Measurements from ENCODE around the gene DIS3L2.

Gene DIS3L2

DNA sequence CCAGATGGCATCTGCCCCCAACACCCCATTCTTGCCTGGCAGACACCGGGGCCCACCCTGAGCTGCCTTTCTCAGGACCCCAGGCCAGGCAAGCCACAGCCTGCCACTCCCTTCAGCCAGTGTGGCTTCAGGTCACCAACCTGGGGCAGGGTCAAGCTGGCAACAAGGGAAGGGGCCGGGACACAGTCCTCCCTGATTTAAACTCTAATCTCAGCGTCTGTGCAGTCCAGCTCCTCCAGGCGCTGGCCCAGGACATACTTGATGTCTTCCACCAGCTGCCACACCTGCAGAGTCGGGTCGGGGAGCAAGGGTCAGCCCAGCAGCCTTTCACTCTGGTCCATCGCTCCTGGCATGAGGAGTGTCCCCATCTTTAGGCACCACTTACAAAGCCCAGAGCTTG, 388.0 kb downstream of the DIS3L2 start:
- Histone ChIP-seq H3K4me3 (ENCODE audit: low read depth, low read length) (no peak overlapping the region), H3K27ac (ENCODE audit: low read depth, low read length) (no peak overlapping the region), H3K27me3 (ENCODE audit: insufficient read depth, low read length) (peaks cover 71% of the 10 kb centered on the region), H3K79me2 (ENCODE audit: control insufficient read depth, insufficient read depth, low read length, unreplicated experiment) (no peaks in the 10 kb centered on the region), H3K4me1 (ENCODE audit: control insufficient read depth, insufficient read depth, low read length, unreplicated experiment) (no peaks in the 10 kb centered on the region), H2AFZ (ENCODE audit: low read length, unreplicated experiment) (no peak overlapping the region), H3K36me3 (ENCODE audit: insufficient read depth, low read length) (no peaks in the 10 kb centered on the region)

DNA sequence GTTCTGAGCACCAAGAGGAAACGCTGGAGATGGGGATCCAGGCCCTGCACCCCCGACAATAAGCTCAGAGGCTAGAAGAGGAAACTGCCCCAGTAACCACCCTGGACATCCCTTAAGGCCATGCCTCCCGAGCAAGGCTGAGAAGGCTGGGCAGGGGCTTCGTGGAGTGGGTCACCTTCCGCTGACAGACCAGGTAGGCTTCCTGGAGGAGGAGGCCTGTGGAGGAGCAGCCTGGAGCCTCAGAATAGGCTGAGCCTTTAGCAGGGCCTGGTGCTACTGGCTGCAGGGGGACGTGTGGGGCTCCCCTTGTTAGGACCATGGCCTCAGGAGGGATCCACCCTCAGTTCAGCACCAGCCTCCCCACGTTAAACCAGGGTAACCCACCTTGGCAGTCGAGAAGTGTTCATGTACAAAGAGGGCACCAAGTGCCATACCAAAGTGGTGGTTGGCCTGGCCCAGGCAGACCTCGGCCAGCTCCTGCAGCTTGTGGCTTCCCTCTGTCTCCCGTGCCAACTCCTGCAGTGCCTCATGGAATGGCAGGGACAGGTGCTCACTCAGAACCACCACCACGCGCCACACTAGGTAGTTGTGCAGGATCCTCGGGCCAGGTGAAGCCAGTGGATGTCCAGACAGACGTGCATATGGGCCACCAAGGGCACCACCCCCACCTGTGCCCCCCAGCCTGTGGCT, 388.6 kb downstream of the DIS3L2 start:
- no peak overlapping the region for H3K4me3 ChIP-seq (ENCODE audit: low read depth, low read length)
- no peaks in the 10 kb centered on the region for H3K79me2 ChIP-seq (ENCODE audit: control insufficient read depth, insufficient read depth, low read length, unreplicated experiment)
- H2AFZ ChIP-seq (ENCODE audit: low read length, unreplicated experiment), result no peak overlapping the region
- H3K36me3 ChIP-seq (ENCODE audit: insufficient read depth, low read length), result no peaks in the 10 kb centered on the region
- H3K27me3 ChIP-seq (ENCODE audit: insufficient read depth, low read length), result peaks cover 71% of the 10 kb centered on the region
- H3K27ac ChIP-seq (ENCODE audit: low read depth, low read length), result no peak overlapping the region
- no peaks in the 10 kb centered on the region for H3K4me1 ChIP-seq (ENCODE audit: control insufficient read depth, insufficient read depth, low read length, unreplicated experiment)

DNA sequence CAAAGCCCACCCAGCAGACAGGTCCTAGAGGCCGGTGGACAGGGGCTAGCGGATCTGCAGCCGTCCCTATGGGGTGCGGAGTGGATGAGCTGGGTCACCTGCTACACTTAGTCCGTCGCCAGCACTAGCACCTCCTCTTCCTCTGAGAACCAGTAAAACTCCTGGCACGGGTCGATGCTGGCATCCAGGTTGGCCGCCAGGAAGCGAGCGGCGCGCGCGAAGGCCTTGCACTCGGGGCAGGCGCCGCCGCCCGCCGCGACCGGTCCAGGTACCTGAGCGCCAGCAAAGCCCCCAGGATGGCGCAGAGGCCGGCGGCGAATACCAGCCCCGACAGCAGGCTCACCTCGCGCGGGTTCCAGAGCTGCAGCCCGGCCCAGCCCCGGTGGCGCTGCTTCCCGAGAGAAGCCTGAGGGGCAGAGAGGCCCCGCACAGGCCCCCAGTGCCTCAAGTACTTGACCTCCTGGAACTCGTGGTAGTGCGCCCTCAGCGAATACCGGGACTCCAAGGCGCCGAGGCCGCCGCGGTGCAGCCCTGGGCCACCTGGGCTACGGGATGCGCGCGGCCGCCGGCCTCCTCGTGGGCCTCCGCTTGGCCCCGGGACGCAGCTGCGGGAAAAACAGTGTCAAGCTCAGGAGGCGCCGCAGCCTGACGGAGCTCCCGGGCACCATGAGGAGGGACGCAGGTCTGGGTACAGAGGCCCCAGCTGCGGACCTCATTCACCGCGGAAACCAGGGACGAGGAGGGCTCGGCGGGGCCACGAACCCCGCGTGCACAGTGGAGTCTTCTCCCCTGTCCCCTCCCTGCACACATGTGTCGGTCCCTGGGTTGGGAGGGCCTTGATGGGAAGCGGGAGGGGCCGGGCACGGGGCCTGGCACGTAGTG, 389.5 kb downstream of the DIS3L2 start:
- no peaks in the 10 kb centered on the region for H3K36me3 ChIP-seq (ENCODE audit: insufficient read depth, low read length)
- H2AFZ ChIP-seq (ENCODE audit: low read length, unreplicated experiment), result no peak overlapping the region
- H3K79me2 ChIP-seq (ENCODE audit: control insufficient read depth, insufficient read depth, low read length, unreplicated experiment), result no peaks in the 10 kb centered on the region
- H3K27ac ChIP-seq (ENCODE audit: low read depth, low read length), result no peak overlapping the region
- H3K4me3 ChIP-seq (ENCODE audit: low read depth, low read length), result no peak overlapping the region
- no peaks in the 10 kb centered on the region for H3K4me1 ChIP-seq (ENCODE audit: control insufficient read depth, insufficient read depth, low read length, unreplicated experiment)
- H3K27me3 ChIP-seq (ENCODE audit: insufficient read depth, low read length), result peaks cover 71% of the 10 kb centered on the region

DNA sequence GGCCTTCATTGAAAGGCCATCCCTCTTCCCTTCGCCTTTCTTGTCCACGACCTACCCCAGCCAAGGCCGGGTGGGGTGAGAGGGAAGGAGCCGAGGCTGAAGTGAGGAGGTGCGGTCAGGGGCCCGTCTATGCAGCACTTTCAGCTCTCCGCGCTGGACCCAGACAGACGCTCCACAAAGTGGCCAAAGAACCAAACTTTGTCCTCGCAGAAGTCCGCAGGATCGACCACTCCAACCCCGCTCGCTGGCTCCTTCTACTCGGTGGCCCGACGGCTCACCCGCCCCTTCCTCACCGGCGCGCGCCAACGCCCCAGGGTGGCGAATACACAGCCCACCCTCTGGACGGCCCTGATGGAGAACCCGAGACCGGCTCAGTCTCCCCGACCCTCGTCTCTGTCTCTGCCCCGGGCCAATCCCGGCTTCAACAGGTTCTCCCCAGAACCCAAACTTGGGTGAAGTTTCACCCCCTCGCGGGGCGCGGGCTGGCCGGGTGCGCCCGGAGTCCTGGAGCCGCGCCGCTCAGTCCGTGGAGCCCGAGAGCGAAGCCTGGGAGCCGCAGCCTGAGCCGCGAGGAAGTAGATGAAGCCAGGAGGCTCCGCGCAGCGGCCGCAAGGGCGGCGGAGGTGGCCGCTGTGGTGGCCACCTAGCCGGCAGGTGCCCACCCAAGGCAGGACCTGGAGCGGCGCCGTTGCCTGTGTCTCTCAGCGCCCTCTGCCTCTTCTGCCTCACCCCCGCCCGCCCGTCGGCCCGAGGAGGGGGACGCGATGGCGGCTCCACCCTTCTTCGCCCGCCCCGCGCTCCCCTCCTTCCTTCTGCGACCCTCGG, 390.4 kb downstream of the DIS3L2 start:
- Histone ChIP-seq H2AFZ (ENCODE audit: low read length, unreplicated experiment) (no peak overlapping the region), H3K4me3 (ENCODE audit: low read depth, low read length) (no peak overlapping the region), H3K79me2 (ENCODE audit: control insufficient read depth, insufficient read depth, low read length, unreplicated experiment) (no peaks in the 10 kb centered on the region), H3K27me3 (ENCODE audit: insufficient read depth, low read length) (peaks cover 69% of the 10 kb centered on the region), H3K36me3 (ENCODE audit: insufficient read depth, low read length) (no peaks in the 10 kb centered on the region), H3K4me1 (ENCODE audit: control insufficient read depth, insufficient read depth, low read length, unreplicated experiment) (no peaks in the 10 kb centered on the region), H3K27ac (ENCODE audit: low read depth, low read length) (no peak overlapping the region)

DNA sequence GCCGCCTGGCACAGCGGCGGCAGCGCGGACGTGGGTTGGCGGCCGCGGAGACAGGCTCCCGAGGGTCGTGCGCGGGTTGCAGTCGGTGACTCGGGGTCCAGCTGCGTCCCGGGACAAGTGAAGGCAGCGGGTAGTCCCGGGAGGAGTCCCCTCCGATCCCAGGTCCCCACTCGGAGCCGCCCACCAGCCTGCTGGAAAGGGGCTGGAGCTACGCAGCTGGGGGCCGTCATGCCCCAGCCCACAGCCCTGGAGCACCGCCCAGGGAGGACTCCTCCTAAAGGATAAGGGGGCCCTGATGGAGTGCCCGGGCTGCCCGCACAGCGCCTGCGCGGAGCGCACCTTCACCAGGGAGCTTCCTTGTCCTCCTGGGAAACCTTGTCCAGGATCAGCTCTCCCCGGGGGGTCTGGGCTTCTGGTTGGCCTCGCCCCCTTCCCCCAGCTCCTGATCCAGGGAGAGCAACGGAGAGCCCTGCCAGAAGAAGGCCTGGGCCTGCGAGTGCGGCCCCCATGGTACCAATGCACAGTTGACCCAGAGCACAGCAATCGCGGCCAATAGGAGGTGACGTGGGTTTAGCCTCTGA, 391.1 kb downstream of the DIS3L2 start:
- Histone ChIP-seq H2AFZ (ENCODE audit: low read length, unreplicated experiment) (no peak overlapping the region), H3K36me3 (ENCODE audit: insufficient read depth, low read length) (no peaks in the 10 kb centered on the region), H3K79me2 (ENCODE audit: control insufficient read depth, insufficient read depth, low read length, unreplicated experiment) (no peaks in the 10 kb centered on the region), H3K4me1 (ENCODE audit: control insufficient read depth, insufficient read depth, low read length, unreplicated experiment) (no peaks in the 10 kb centered on the region), H3K27me3 (ENCODE audit: insufficient read depth, low read length) (peaks cover 62% of the 10 kb centered on the region), H3K27ac (ENCODE audit: low read depth, low read length) (no peak overlapping the region), H3K4me3 (ENCODE audit: low read depth, low read length) (no peak overlapping the region)

DNA sequence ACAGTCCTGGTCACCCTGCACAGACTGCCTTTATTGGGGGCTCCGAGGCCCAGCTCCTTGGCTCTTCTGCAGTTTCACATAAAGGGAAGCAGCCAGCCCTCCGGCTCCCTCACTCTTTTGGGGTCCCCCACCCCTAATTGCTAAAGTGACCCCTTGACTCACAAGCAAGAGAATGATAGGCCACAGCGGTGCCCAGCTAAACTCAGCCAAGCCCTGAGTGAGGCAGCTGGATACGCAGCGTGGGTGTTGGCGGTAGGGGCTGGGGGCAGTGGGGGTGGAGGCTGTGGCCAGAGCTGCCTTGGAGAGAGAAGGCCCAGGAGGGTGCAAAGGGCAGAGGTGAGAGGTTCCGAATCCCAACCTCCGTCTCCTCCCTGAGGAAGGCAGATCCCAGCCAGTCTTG, 391.6 kb downstream of the DIS3L2 start:
- Histone ChIP-seq H3K27me3 (ENCODE audit: insufficient read depth, low read length) (peaks cover 58% of the 10 kb centered on the region), H3K36me3 (ENCODE audit: insufficient read depth, low read length) (no peaks in the 10 kb centered on the region)

DNA sequence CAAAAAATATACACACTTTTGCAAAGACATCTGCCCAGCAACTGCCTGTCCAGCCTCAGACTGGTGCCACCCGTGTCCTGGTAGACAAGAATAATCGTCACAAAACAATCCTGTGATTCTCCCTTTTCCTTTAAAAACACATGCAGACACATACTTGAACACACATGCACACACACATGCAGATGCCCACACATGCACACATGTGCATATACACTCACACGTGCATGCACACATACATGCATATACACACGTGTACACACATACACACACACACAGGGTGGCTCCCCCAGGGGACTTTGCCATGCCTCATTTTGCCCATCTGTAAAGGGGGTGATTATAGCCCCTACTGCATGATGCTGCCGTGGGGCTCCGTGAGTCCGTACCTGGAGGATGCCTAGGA, 392.1 kb downstream of the DIS3L2 start:
- Histone ChIP-seq H3K27ac (ENCODE audit: low read depth, low read length) (no peak overlapping the region), H3K4me1 (ENCODE audit: control insufficient read depth, insufficient read depth, low read length, unreplicated experiment) (no peaks in the 10 kb centered on the region), H2AFZ (ENCODE audit: low read length, unreplicated experiment) (no peak overlapping the region), H3K4me3 (ENCODE audit: low read depth, low read length) (no peak overlapping the region), H3K27me3 (ENCODE audit: insufficient read depth, low read length) (peaks cover 52% of the 10 kb centered on the region), H3K79me2 (ENCODE audit: control insufficient read depth, insufficient read depth, low read length, unreplicated experiment) (no peaks in the 10 kb centered on the region), H3K36me3 (ENCODE audit: insufficient read depth, low read length) (no peaks in the 10 kb centered on the region)

More for the DNA sequence above, 391.6 kb downstream of the DIS3L2 start:
- Histone ChIP-seq H3K4me1 (ENCODE audit: control insufficient read depth, insufficient read depth, low read length, unreplicated experiment) (no peaks in the 10 kb centered on the region), H3K27ac (ENCODE audit: low read depth, low read length) (no peak overlapping the region), H2AFZ (ENCODE audit: low read length, unreplicated experiment) (no peak overlapping the region), H3K79me2 (ENCODE audit: control insufficient read depth, insufficient read depth, low read length, unreplicated experiment) (no peaks in the 10 kb centered on the region), H3K4me3 (ENCODE audit: low read depth, low read length) (no peak overlapping the region)

DNA sequence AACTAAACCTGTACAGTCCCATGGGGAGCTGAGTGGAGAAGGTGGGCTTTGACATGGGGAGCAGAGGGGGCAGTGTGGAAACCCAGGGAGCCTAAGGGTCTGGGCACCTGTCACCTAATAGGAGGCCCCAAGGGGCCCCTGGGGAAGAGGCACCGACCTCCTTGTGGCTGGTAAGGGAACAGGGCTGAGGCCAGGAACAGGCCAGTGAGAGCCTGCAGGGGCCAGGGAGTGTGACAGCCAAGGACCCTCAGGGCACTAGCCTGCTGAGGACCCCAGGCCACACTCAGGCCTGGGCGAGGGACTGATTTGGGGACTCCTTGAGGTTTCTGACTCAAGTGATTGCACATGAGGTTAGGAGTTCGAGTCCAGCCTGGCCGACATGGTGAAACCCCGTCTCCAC, 392.6 kb downstream of the DIS3L2 start:
- Histone ChIP-seq H3K79me2 (ENCODE audit: control insufficient read depth, insufficient read depth, low read length, unreplicated experiment) (no peaks in the 10 kb centered on the region), H3K4me1 (ENCODE audit: control insufficient read depth, insufficient read depth, low read length, unreplicated experiment) (no peaks in the 10 kb centered on the region), H3K27ac (ENCODE audit: low read depth, low read length) (no peak overlapping the region), H3K4me3 (ENCODE audit: low read depth, low read length) (no peak overlapping the region), H2AFZ (ENCODE audit: low read length, unreplicated experiment) (no peak overlapping the region), H3K27me3 (ENCODE audit: insufficient read depth, low read length) (peaks cover 48% of the 10 kb centered on the region), H3K36me3 (ENCODE audit: insufficient read depth, low read length) (no peaks in the 10 kb centered on the region)

DNA sequence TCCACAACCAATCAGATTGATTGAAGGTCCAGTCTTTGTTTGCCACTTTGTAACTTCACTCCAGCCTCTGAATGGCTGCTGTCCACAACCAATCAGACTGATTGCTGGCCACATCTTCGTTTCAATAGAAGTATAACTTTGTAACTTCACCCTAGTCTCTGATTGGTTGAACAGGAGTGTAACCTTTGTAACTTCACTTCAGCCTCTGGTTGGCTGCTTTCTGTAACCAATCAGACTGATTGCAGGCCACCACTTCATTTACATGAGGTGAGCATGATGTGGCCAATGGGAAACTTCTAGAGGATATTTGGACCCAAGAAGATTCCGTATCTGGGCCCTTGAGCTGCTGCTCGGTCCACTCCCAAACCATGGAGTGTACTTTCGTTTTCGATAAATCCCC, 400.1 kb downstream of the DIS3L2 start:
- H3K27me3 ChIP-seq (ENCODE audit: insufficient read depth, low read length), result no peaks in the 10 kb centered on the region
- H3K4me3 ChIP-seq (ENCODE audit: low read depth, low read length), result no peak overlapping the region
- no peak overlapping the region for H3K27ac ChIP-seq (ENCODE audit: low read depth, low read length)
- H3K4me1 ChIP-seq (ENCODE audit: control insufficient read depth, insufficient read depth, low read length, unreplicated experiment), result peaks cover 8% of the 10 kb centered on the region
- H3K36me3 ChIP-seq (ENCODE audit: insufficient read depth, low read length), result no peaks in the 10 kb centered on the region
- no peak overlapping the region for H2AFZ ChIP-seq (ENCODE audit: low read length, unreplicated experiment)
- no peaks in the 10 kb centered on the region for H3K79me2 ChIP-seq (ENCODE audit: control insufficient read depth, insufficient read depth, low read length, unreplicated experiment)

DNA sequence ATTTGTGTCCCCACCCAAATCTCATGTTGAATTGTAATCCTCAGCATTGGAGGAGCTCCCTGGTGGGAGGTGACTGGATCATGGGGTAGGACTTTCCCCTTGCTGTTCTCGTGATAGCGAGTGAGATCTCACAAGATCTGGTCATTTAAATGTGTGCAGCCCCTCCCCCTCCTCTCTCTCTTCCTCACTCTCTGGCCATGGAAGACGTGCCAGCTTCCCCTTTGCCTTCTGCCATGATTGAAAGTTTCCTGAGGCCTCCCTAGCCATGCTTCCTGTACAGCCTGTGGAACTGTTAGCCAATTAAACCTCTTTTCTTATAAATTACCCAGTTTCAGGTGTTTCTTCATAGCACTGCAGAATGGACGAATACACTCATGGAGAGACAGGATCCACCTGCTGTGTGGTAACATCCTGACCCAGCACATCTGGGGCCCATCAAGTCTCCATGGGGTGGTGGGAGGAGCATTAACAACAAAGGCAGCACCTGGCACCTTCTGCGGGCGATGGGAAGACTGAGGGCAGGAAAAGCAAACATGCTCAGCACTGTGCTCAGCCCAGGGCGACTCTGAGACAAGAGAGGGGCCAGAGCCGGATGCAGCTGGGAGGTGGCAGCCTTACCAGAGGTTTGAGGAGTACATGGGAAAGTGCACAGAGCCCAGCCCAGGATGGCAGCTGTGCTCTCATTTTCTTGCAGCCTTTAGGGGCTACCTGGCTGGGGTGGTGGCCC, 400.8 kb downstream of the DIS3L2 start:
- H2AFZ ChIP-seq (ENCODE audit: low read length, unreplicated experiment), result no peak overlapping the region
- H3K4me1 ChIP-seq (ENCODE audit: control insufficient read depth, insufficient read depth, low read length, unreplicated experiment), result peaks cover 8% of the 10 kb centered on the region
- H3K27ac ChIP-seq (ENCODE audit: low read depth, low read length), result no peak overlapping the region
- H3K36me3 ChIP-seq (ENCODE audit: insufficient read depth, low read length), result no peaks in the 10 kb centered on the region
- no peaks in the 10 kb centered on the region for H3K27me3 ChIP-seq (ENCODE audit: insufficient read depth, low read length)
- no peak overlapping the region for H3K4me3 ChIP-seq (ENCODE audit: low read depth, low read length)
- no peaks in the 10 kb centered on the region for H3K79me2 ChIP-seq (ENCODE audit: control insufficient read depth, insufficient read depth, low read length, unreplicated experiment)

Measured in ACC112 (cell line).